Mesendoderm (in vitro differentiated cells): ENCODE results near the gene PYY.

Source experiments
- DNase-seq: peaks from one replicate; pipeline ENCODE4 v3.0.0; 2013
- H2AK5ac ChIP-seq: 2 replicates; pipeline ENCODE4 v1.6.1; 2013; ENCODE audit warnings: low read length, inconsistent platforms
- H2BK120ac ChIP-seq: 2 replicates; pipeline ENCODE4 v1.6.1; 2013; ENCODE audit warnings: low read depth, mild to moderate bottlenecking, low read length, moderate library complexity, mixed read lengths
- H2BK15ac ChIP-seq: replicated peaks from 2 replicates; pipeline ENCODE4 v1.6.1; 2013; ENCODE audit warnings: low read depth, mild to moderate bottlenecking, moderate library complexity
- H2BK5ac ChIP-seq: 2 replicates; pipeline ENCODE4 v1.6.1; 2013; ENCODE audit warnings: low read length, inconsistent platforms
- H3K18ac ChIP-seq: 2 replicates; pipeline ENCODE4 v1.6.1; 2013; ENCODE audit warnings: mild to moderate bottlenecking, low read length, mixed read lengths
- H3K23ac ChIP-seq: one replicate; pipeline ENCODE4 v1.6.1; 2013; ENCODE audit warnings: low read length
- H3K27ac ChIP-seq: 2 replicates; pipeline ENCODE4 v1.5.1; 2013; ENCODE audit warnings: low read depth, mild to moderate bottlenecking, inconsistent platforms, low read length, moderate library complexity
- H3K27me3 ChIP-seq: 2 replicates; pipeline ENCODE4 v1.6.1; 2013; ENCODE audit warnings: low read length, control low read depth, mild to moderate bottlenecking, inconsistent platforms; ENCODE audit not compliant: insufficient read depth, poor library complexity
- H3K36me3 ChIP-seq: 2 replicates; pipeline ENCODE4 v1.6.1; 2013; ENCODE audit warnings: low read length, inconsistent platforms; ENCODE audit not compliant: control insufficient read depth, insufficient read depth
- H3K4ac ChIP-seq: one replicate; pipeline ENCODE4 v1.6.1; 2013; ENCODE audit warnings: low read depth, mild to moderate bottlenecking, low read length, moderate library complexity
- H3K4me1 ChIP-seq: 2 replicates; pipeline ENCODE4 v1.6.1; 2013; ENCODE audit warnings: low read depth, low read length, inconsistent platforms; ENCODE audit not compliant: control insufficient read depth
- H3K4me2 ChIP-seq: 2 replicates; pipeline ENCODE4 v1.6.1; 2013; ENCODE audit warnings: low read length
- H3K4me3 ChIP-seq: 2 replicates; pipeline ENCODE4 v1.5.1; 2013; ENCODE audit warnings: mild to moderate bottlenecking, low read length
- H3K56ac ChIP-seq: one replicate; pipeline ENCODE4 v1.6.1; 2013; ENCODE audit warnings: low read length
- H3K79me1 ChIP-seq: 2 replicates; pipeline ENCODE4 v1.6.1; 2013; ENCODE audit warnings: low read length, inconsistent platforms
- H3K79me2 ChIP-seq: 2 replicates; pipeline ENCODE4 v1.6.1; 2013; ENCODE audit warnings: mild to moderate bottlenecking, low read length; ENCODE audit not compliant: control insufficient read depth, insufficient read depth
- H3K9ac ChIP-seq: 2 replicates; pipeline ENCODE4 v1.6.1; 2013; ENCODE audit warnings: low read length, inconsistent platforms
- H4K5ac ChIP-seq: one replicate; pipeline ENCODE4 v1.6.1; 2013; ENCODE audit warnings: low read length
- H4K8ac ChIP-seq: one replicate; pipeline ENCODE4 v1.6.1; 2013; ENCODE audit warnings: low read depth, mild to moderate bottlenecking, control low read depth, low read length, moderate library complexity
- WGBS: extraction: QIAGEN DNeasy Blood & Tissue Kit; methylation state at CpG from one replicate; pipeline ENCODE4 v1.1.7; 2013; ENCODE audit warnings: low lambda C conversion rate, missing lambda C conversion rate; ENCODE audit not compliant: insufficient coverage; ENCODE audit errors: extremely low coverage; 5-methylcytosine and 5-hydroxymethylcytosine counted together

Gene PYY

GRCh38 chr17:43946781-43947180, 7.0 kb downstream of the PYY start:
- Histone ChIP-seq H3K18ac (no peak overlapping the region), H2AK5ac (no peak overlapping the region), H3K79me1 (no peaks in the 10 kb centered on the region), H3K27ac (no peak overlapping the region), H3K4me2 (no peak overlapping the region), H4K5ac (no peak overlapping the region), H3K27me3 (no peaks in the 10 kb centered on the region), H2BK15ac (no peak overlapping the region), H4K8ac (no peak overlapping the region), H3K23ac (no peak overlapping the region), H3K36me3 (no peaks in the 10 kb centered on the region), H3K56ac (no peak overlapping the region), H3K79me2 (no peaks in the 10 kb centered on the region), H3K9ac (no peak overlapping the region), H3K4ac (no peak overlapping the region), H2BK120ac (no peak overlapping the region), H3K4me3 (no peak overlapping the region), H2BK5ac (no peak overlapping the region), H3K4me1 (no peaks in the 10 kb centered on the region)
- DNase-seq: no peak
- WGBS: no CpG with 5 or more reads among the region's 4 CpGs

DNA sequence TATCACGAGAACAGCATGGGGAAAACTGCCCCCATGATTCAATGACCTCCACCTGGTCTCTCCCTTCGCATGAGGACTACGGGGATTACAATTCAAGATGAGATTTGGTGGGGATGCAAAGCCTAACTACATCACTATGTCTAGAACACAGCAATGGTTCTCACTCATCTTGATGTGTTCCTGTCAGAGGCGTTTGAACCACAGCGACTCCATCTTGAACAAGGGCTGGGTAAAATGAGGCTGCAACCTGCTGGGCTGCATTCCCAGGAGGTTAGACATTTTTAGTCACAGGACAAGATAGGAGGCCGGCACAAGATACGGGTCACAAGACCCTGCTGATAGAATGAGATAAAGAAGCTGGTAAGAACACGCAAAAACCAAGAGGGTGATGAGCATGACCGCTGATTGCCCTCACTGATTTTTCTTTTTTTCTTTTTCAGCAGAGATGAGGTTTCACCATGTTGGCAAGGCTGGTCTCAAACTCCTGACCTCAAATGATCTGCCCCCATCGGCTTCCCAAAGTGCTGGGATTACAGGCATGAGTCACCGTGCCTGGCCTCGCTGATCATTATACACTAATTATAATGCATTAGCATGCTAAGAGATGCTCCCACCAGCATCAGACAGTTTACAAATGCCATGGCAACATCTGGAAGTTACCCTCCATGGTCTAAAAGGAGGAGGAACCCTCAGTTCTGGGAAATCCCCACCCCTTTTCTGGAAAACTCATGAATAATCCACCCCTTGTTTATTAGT, 8.5 kb downstream of the PYY start:
- Histone ChIP-seq H4K5ac (no peak overlapping the region), H2AK5ac (no peak overlapping the region), H3K23ac (no peak overlapping the region), H3K56ac (no peak overlapping the region), H3K27me3 (no peaks in the 10 kb centered on the region), H3K36me3 (no peaks in the 10 kb centered on the region), H4K8ac (no peak overlapping the region), H3K4me1 (no peaks in the 10 kb centered on the region), H3K4ac (no peak overlapping the region), H3K79me1 (no peaks in the 10 kb centered on the region), H3K79me2 (no peaks in the 10 kb centered on the region), H2BK15ac (no peak overlapping the region), H2BK120ac (no peak overlapping the region), H3K27ac (no peak overlapping the region), H3K9ac (no peak overlapping the region), H3K4me3 (no peak overlapping the region), H3K18ac (no peak overlapping the region), H3K4me2 (no peak overlapping the region), H2BK5ac (no peak overlapping the region)
- DNase-seq: no peak
- no CpG with 5 or more reads among the region's 12 CpGs for WGBS

DNA sequence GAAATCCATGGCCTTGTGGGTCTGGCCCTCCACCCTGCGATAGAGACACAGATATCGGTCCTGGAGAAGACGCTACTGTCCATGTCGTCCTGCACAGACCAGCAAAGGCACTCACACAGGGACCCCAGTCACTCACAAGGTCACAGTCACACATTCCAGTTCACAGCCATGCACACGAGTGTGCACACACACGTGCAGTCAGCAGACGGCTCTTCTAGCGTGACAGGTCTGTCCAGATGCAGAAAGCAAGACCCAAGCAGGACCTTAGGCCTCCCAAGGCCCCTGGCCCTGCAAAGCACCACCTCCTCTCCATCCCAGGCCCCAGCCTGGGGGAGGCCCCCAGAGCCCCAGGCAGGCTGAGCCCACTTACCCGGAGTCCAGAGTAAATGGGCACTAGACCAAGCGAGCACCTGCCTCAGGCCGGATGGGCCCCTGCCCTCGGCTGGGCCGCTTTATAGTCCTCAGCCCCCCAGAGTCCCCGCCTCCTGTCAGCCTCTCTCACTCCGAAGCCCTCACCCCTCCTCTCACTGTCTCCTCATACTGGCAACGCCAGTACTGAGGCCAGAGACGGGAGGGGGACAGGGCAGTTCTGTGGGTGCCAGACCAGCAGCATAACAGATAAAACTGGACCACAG, 11.6 kb downstream of the PYY start, which contains the start of gene PPY:
Gene PPY (minus strand): TSS at position 426 of the 635 bp plus-strand sequence. CDS start 822 bp downstream, outside the sequence.
- no peak within 1 kb of the TSS for H3K56ac ChIP-seq
- WGBS: no CpG with 5 or more reads among the region's 17 CpGs
- no peaks in the 10 kb centered on the region for H3K27me3 ChIP-seq
- no peak within 1 kb of the TSS for H2BK15ac ChIP-seq
- no peak within 1 kb of the TSS for H3K18ac ChIP-seq
- H3K4ac ChIP-seq: no peak within 1 kb of the TSS
- no peaks in the 10 kb centered on the region for H3K79me2 ChIP-seq
- no peak within 1 kb of the TSS for H2BK120ac ChIP-seq
- H2BK5ac ChIP-seq: no peak within 1 kb of the TSS
- no peaks in the 10 kb centered on the region for H3K36me3 ChIP-seq
- H3K9ac ChIP-seq: no peak within 1 kb of the TSS
- H3K23ac ChIP-seq: no peak within 1 kb of the TSS
- no peaks in the 10 kb centered on the region for H3K79me1 ChIP-seq
- no peak within 1 kb of the TSS for H4K8ac ChIP-seq
- H2AK5ac ChIP-seq: no peak within 1 kb of the TSS
- no peak within 1 kb of the TSS for H3K27ac ChIP-seq
- H3K4me1 ChIP-seq: no peaks in the 10 kb centered on the region
- H4K5ac ChIP-seq: no peak within 1 kb of the TSS
- H3K4me3 ChIP-seq: no peak within 1 kb of the TSS
- DNase-seq: no peak
- no peak within 1 kb of the TSS for H3K4me2 ChIP-seq

GRCh38 chr17:43940630-43941029, 13.1 kb downstream of the PYY start:
- Histone ChIP-seq H3K27me3 (no peaks in the 10 kb centered on the region), H3K36me3 (no peaks in the 10 kb centered on the region), H3K23ac (no peak overlapping the region), H2BK15ac (no peak overlapping the region), H2BK5ac (no peak overlapping the region), H3K4me1 (no peaks in the 10 kb centered on the region), H3K9ac (peak overlapping the region; percentile 44), H4K5ac (no peak overlapping the region), H3K18ac (no peak overlapping the region), H3K4me3 (no peak overlapping the region), H2AK5ac (no peak overlapping the region), H3K27ac (no peak overlapping the region), H3K56ac (peak overlapping the region; percentile 58), H4K8ac (no peak overlapping the region), H3K4ac (no peak overlapping the region), H3K4me2 (no peak overlapping the region), H2BK120ac (no peak overlapping the region), H3K79me2 (no peaks in the 10 kb centered on the region), H3K79me1 (no peaks in the 10 kb centered on the region)
- WGBS: no CpG with 5 or more reads among the region's 7 CpGs
- peak; percentile 79 for DNase-seq

DNA sequence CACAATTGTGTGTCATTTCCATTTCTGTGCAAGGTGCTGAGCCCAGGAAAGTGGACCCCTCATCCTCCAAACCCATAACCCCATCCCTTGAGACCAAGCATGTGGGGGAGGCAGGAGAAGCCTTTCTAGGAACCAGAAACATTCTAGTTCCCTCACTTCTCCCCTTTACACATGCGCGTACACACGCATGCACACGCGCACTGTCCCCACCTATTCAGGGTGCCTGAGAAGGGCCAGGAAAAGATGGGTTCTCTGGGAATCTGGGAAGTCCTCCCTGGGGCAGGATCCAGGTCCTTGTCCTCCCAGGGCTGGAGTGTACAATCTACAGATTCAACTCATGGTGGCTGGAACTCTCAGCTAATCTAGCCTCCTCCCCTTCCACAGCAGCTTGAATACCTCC, 13.9 kb downstream of the PYY start:
- no CpG with 5 or more reads among the region's 5 CpGs for WGBS
- H2BK15ac ChIP-seq: no peak overlapping the region
- no peak overlapping the region for H3K4ac ChIP-seq
- no peak overlapping the region for H3K9ac ChIP-seq
- H3K18ac ChIP-seq: no peak overlapping the region
- H3K79me1 ChIP-seq: no peaks in the 10 kb centered on the region
- H4K8ac ChIP-seq: no peak overlapping the region
- H3K4me3 ChIP-seq: no peak overlapping the region
- no peak overlapping the region for H3K23ac ChIP-seq
- no peak overlapping the region for H3K27ac ChIP-seq
- no peak overlapping the region for H2BK120ac ChIP-seq
- H3K56ac ChIP-seq: no peak overlapping the region
- no peaks in the 10 kb centered on the region for H3K36me3 ChIP-seq
- no peaks in the 10 kb centered on the region for H3K79me2 ChIP-seq
- no peaks in the 10 kb centered on the region for H3K4me1 ChIP-seq
- H2AK5ac ChIP-seq: no peak overlapping the region
- no peak for DNase-seq
- H2BK5ac ChIP-seq: no peak overlapping the region
- H4K5ac ChIP-seq: no peak overlapping the region
- no peaks in the 10 kb centered on the region for H3K27me3 ChIP-seq
- no peak overlapping the region for H3K4me2 ChIP-seq
